PC-3 (cell line): Measurements from ENCODE around the gene MPP2. TPM values are rescaled to one million over a fixed set of nuclear protein-coding genes. Genes with fewer than 3 reads are reported as not detected.

Source experiments
- ATAC-seq: fragments of 200-7000 bp; cut with Tn5 transposase; 2 replicates; pipeline ENCODE4 v1.9.1; 2020; ENCODE audit warnings: mild to moderate bottlenecking, moderate library complexity
- BruUV-seq: library from RNA; stranded (reverse); fragments of 400-500 nt; replicated peaks from 2 replicates; lab custom pipeline; 2021; lab: Mats Ljungman, UMichigan
- CTCF ChIA-PET: fragments of 300-600 bp; sonication (Branson Sonifier 250); formaldehyde crosslinking; loops from one replicate; lab custom pipeline; 2022; ENCODE audit warnings: antibody characterized with exemption; lab: Charles Lee
- POLR2A ChIA-PET: fragments of 300-600 bp; sonication (Branson Sonifier 250); formaldehyde crosslinking; loops from one replicate; lab custom pipeline; 2022; ENCODE audit warnings: antibody characterized with exemption; ENCODE audit not compliant: unreplicated experiment; lab: Charles Lee
- DNase-seq: peaks from one replicate; pipeline ENCODE4 v3.0.0-alpha.2; 2015
- H2AFZ ChIP-seq: fragments of 300-600 bp; sonication (generic); 2 replicates; pipeline ENCODE4 v1.6.0; 2016; ENCODE audit warnings: antibody characterized with exemption, low read length
- H3F3A ChIP-seq: fragments of 300-600 bp; sonication (generic); one replicate; pipeline ENCODE4 v1.6.0; 2017; ENCODE audit warnings: antibody characterized with exemption, low read length, control low read depth, mild to moderate bottlenecking; ENCODE audit not compliant: unreplicated experiment
- H3K27ac ChIP-seq: fragments of 300-600 bp; sonication (generic); 2 replicates; pipeline ENCODE4 v1.5.1; 2016; ENCODE audit warnings: mild to moderate bottlenecking, low read length
- H3K27me3 ChIP-seq: fragments of 300-600 bp; sonication (generic); 2 replicates; pipeline ENCODE4 v1.6.1; 2016; ENCODE audit warnings: low read length, mixed read lengths
- H3K36me3 ChIP-seq: fragments of 300-600 bp; sonication (generic); 2 replicates; pipeline ENCODE4 v1.6.1; 2016; ENCODE audit warnings: low read depth, mixed run types, low read length, mixed read lengths
- H3K4me1 ChIP-seq: fragments of 300-600 bp; sonication (generic); 2 replicates; pipeline ENCODE4 v1.5.1; 2016; ENCODE audit warnings: low read length; ENCODE audit not compliant: insufficient read depth
- H3K4me2 ChIP-seq: fragments of 300-600 bp; sonication (generic); 2 replicates; pipeline ENCODE4 v1.6.0; 2016; ENCODE audit warnings: low read length
- H3K4me3 ChIP-seq: fragments of 300-600 bp; sonication (generic); 2 replicates; pipeline ENCODE4 v1.5.1; 2016; ENCODE audit warnings: mild to moderate bottlenecking, low read length, mixed read lengths
- H3K79me2 ChIP-seq: fragments of 300-600 bp; sonication (generic); 2 replicates; pipeline ENCODE4 v1.6.1; 2017; ENCODE audit warnings: low read length, mixed read lengths
- H3K9ac ChIP-seq: fragments of 300-600 bp; sonication (generic); 2 replicates; pipeline ENCODE4 v1.6.0; 2016; ENCODE audit warnings: mild to moderate bottlenecking, low read length
- H3K9me2 ChIP-seq: fragments of 300-600 bp; sonication (generic); replicated peaks from 2 replicates; pipeline ENCODE4 v1.6.1; 2016; ENCODE audit warnings: mixed run types, low read length, mixed read lengths
- H3K9me3 ChIP-seq: fragments of 300-600 bp; sonication (generic); 2 replicates; pipeline ENCODE4 v1.6.1; 2016; ENCODE audit warnings: low read length, mixed read lengths
- H4K20me1 ChIP-seq: fragments of 300-600 bp; sonication (generic); 2 replicates; pipeline ENCODE4 v1.6.1; 2016; ENCODE audit warnings: low read length, mixed read lengths
- CTCF ChIP-seq: fragments of 300-600 bp; sonication (generic); conservative IDR thresholded peaks from 2 replicates; pipeline ENCODE4 v1.5.1; 2017; ENCODE audit warnings: antibody characterized with exemption, low read depth, mild to moderate bottlenecking, low read length
- EZH2 ChIP-seq: fragments of 300-600 bp; sonication (generic); IDR thresholded peaks from one replicate; pipeline ENCODE4 v1.6.1; 2017; ENCODE audit warnings: antibody characterized with exemption, mild to moderate bottlenecking, low read length; ENCODE audit not compliant: unreplicated experiment
- EZH2phosphoT487 ChIP-seq: fragments of 300-600 bp; sonication (generic); IDR thresholded peaks from 2 replicates; pipeline ENCODE4 v1.6.1; 2018; ENCODE audit warnings: mild to moderate bottlenecking, antibody characterized with exemption, low read length, borderline replicate concordance
- intact Hi-C: fragments of 100-400 bp; cut with micrococcal nuclease; formaldehyde crosslinking; loops from 2 replicates; pipeline ENCODE4 v1.9.0; 2023
- total RNA-seq: library from RNA; depleted of rRNA; stranded (reverse); fragments of >200 nt; gene quantifications from 2 replicates; pipeline ENCODE4 v1.2.3, GENCODE V29; 2014

The MPP2 gene
- total RNA-seq, 1 experiment from 2014 or later, result 8.2 TPM

DNA sequence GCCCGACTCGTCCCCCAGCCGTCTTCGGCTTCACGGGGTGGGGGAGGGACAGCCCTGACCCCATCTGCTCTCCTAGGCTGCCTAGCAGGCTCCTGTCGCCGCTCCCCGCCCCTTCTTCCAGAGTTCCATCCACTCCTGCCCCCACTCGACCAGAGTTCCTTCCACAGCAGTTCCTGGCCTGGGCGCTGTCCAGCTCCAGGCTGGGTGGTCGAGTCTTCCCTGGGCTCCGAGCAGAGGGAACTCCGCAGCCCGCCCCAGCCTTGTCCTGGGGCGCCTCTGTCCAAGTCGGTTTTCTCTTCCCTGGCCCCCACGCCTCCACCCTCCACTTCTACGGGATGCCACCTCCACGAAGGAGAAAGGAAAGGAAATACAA is 45.0 kb upstream of the MPP2 start:
- no peak overlapping the region for H2AFZ ChIP-seq
- no peaks in the 10 kb centered on the region for H3K9me2 ChIP-seq
- no peaks in the 10 kb centered on the region for H3K79me2 ChIP-seq
- no peaks in the 10 kb centered on the region for H3K4me1 ChIP-seq
- ChIA-PET POLR2A (no interaction called here), CTCF (no interaction called here)
- ATAC-seq (no peak), DNase-seq (no peak)
- no peak overlapping the region for H3K9ac ChIP-seq
- H3F3A ChIP-seq, result no peaks in the 10 kb centered on the region
- H3K4me2 ChIP-seq, result no peak overlapping the region
- no TSS peak for BruUV-seq
- no peaks in the 10 kb centered on the region for H4K20me1 ChIP-seq
- intact Hi-C loops, result no loop called here
- no peaks in the 10 kb centered on the region for H3K9me3 ChIP-seq
- H3K27me3 ChIP-seq, result no peaks in the 10 kb centered on the region
- no peak overlapping the region for H3K27ac ChIP-seq
- H3K4me3 ChIP-seq, result no peak overlapping the region
- H3K36me3 ChIP-seq, result no peaks in the 10 kb centered on the region
- TF ChIP-seq EZH2 (no peak), CTCF (no peak), EZH2phosphoT487 (no peak)

DNA sequence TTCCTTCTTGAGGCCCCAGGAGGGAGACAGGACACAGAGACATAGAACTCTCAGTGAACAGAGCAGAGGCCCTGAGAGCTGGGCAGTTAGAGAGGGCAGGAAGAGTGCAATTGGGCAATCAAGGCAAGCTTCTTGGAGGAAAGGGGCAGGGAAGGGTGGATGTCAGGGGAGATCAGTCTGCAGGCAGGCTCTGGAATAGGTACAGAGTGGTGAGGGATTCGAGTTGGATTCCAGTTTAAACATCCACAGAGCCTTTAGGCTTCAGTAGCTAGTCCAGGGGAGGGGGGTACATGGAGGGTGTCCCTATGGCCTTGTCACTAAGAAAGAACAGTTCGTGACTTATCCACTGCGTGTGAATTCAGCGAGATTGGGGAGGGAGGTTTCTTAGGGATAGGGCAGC is 44.4 kb upstream of the MPP2 start:
- H3F3A ChIP-seq, result no peaks in the 10 kb centered on the region
- no peak overlapping the region for H3K4me3 ChIP-seq
- H2AFZ ChIP-seq, result no peak overlapping the region
- no peaks in the 10 kb centered on the region for H3K79me2 ChIP-seq
- H4K20me1 ChIP-seq, result no peaks in the 10 kb centered on the region
- no peaks in the 10 kb centered on the region for H3K4me1 ChIP-seq
- ATAC-seq (no peak), DNase-seq (no peak)
- no peaks in the 10 kb centered on the region for H3K9me2 ChIP-seq
- H3K27me3 ChIP-seq, result no peaks in the 10 kb centered on the region
- H3K9me3 ChIP-seq, result no peaks in the 10 kb centered on the region
- no peaks in the 10 kb centered on the region for H3K36me3 ChIP-seq
- no TSS peak for BruUV-seq
- H3K9ac ChIP-seq, result no peak overlapping the region
- CTCF ChIA-PET, result no interaction called here
- intact Hi-C loops, result no loop called here
- no peak overlapping the region for H3K27ac ChIP-seq
- POLR2A ChIA-PET, result interaction anchor here (0.6 kb wide), 1 partner anchor 28 kb away, joined by 4 read pairs; no protein-coding TSS in a partner anchor
- H3K4me2 ChIP-seq, result no peak overlapping the region
- TF ChIP-seq EZH2phosphoT487 (no peak), EZH2 (no peak), CTCF (no peak)

- no TSS peak for BruUV-seq
- Histone ChIP-seq H3K36me3 (no peaks in the 10 kb centered on the region), H3K27me3 (no peaks in the 10 kb centered on the region), H3K79me2 (no peaks in the 10 kb centered on the region), H3F3A (no peaks in the 10 kb centered on the region), H4K20me1 (no peaks in the 10 kb centered on the region), H3K4me1 (no peaks in the 10 kb centered on the region), H2AFZ (no peak overlapping the region), H3K27ac (no peak overlapping the region), H3K4me2 (no peak overlapping the region), H3K4me3 (no peak overlapping the region), H3K9me2 (no peaks in the 10 kb centered on the region), H3K9me3 (no peaks in the 10 kb centered on the region), H3K9ac (no peak overlapping the region)
- CTCF ChIA-PET, result no interaction called here
- POLR2A ChIA-PET, result no interaction called here
- intact Hi-C loops, result no loop called here
- TF ChIP-seq EZH2phosphoT487 (no peak), CTCF (no peak), EZH2 (no peak)
- DNase-seq (no peak), ATAC-seq (no peak)
Observed at GRCh38 chr17:43950554-43950953, 43.2 kb upstream of the MPP2 start.
